GM12878 (cell line): ENCODE measurements around the gene EXOSC2.
A peak's percentile ranks its signal among the peaks of the same experiment; 100 is the strongest.

Experiments
- EP300 ChIP-seq, 2 experiments: fragments of 150-350 bp in 1 of 2; IDR thresholded peaks; 2 replicates each; pipeline ENCODE4 v1.6.1; 2011 to 2012; ENCODE audit warnings: low read depth in 2 of 2, low read length in 2 of 2, borderline replicate concordance in 1 of 2, improper control_type of control experiment in 1 of 2, inconsistent platforms in 1 of 2; ENCODE audit not compliant: control insufficient read depth in 1 of 2
- ESRRA ChIP-seq: IDR thresholded peaks from 2 replicates; pipeline ENCODE4 v1.6.1; 2012; ENCODE audit warnings: mild to moderate bottlenecking, low read length, improper control_type of control experiment
- NFYB ChIP-seq: IDR thresholded peaks from 2 replicates; pipeline ENCODE4 v1.6.1; 2011; ENCODE audit warnings: low read depth, mild to moderate bottlenecking, low read length, improper control_type of control experiment, moderate library complexity; ENCODE audit not compliant: insufficient read depth
- PML ChIP-seq: IDR thresholded peaks from 2 replicates; pipeline ENCODE4 v1.6.1; 2012; ENCODE audit warnings: low read length, inconsistent platforms
- RAD21 ChIP-seq: IDR thresholded peaks from 2 replicates; pipeline ENCODE4 v1.6.1; 2011; ENCODE audit warnings: mild to moderate bottlenecking, low read depth, low read length, moderate library complexity; ENCODE audit not compliant: insufficient read depth
- SIN3A ChIP-seq: IDR thresholded peaks from 2 replicates; pipeline ENCODE4 v1.6.1; 2012; ENCODE audit warnings: low read depth, low read length, improper control_type of control experiment
- SREBF1 ChIP-seq: IDR thresholded peaks from 2 replicates; pipeline ENCODE4 v1.6.1; 2012; ENCODE audit warnings: mild to moderate bottlenecking, low read length
- TBL1XR1 ChIP-seq: IDR thresholded peaks from 2 replicates; pipeline ENCODE4 v1.6.1; 2012; ENCODE audit warnings: low read depth, low read length, improper control_type of control experiment
- TF ChIP-seq, protein P1 (sequence below): IDR thresholded peaks from 2 replicates; pipeline ENCODE4 v1.6.1; 2012; ENCODE audit warnings: low read depth, low read length, improper control_type of control experiment
- TF ChIP-seq, protein P2 (sequence below), 3 experiments: IDR thresholded peaks in 2 of 3; conservative IDR thresholded peaks in 1 of 3; 2 replicates each; pipeline ENCODE4 v1.5.1; 2011; ENCODE audit warnings: low read depth in 3 of 3, low read length in 3 of 3, mild to moderate bottlenecking in 3 of 3, control low read depth in 2 of 3, moderate library complexity in 2 of 3, inconsistent platforms in 1 of 3, mixed read lengths in 1 of 3; ENCODE audit not compliant: control insufficient read depth in 2 of 3, insufficient read depth in 1 of 3; ENCODE audit errors: extremely low read depth in 1 of 3

DNA sequence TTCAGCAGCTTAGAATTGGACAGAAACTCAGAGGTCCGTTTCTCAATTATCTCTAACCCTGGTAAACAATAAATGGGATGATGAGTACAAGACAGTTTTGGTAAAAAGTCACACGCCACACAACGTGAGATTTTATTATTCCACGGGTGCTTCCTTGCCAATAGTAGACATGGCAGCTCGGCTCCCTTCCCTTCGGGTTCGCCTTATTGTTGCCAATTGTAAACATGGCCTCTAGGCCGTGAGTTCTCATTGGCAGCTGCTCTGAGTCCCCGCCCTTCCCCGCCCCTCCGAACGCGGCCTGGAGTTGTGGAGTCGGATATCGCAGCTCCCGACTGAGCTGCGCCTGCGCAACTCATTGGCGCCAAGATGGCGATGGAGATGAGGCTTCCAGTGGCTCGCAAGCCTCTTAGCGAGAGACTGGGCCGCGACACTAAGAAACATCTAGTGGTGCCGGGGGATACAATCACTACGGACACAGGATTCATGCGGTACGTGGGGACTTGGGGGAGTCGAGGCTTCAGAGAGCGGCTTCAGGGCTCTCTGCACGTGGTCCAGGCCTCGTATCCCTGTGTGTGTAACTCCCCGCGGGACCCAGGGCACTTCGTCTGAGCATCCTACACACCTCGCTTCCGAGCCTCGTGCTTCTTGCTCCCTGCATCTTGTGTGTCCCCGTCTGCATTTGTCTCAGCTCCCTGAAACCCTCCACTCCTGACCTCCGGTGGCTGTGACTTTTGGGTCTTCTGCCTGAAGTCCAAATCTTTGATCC is at the start of gene EXOSC2:
- no peak for TF ChIP-seq EP300 (IDR thresholded peaks at IDR 0.05; ENCODE audit: borderline replicate concordance in 1 of 2, control insufficient read depth in 1 of 2, low read depth in 2 of 2, low read length in 2 of 2)
- TF ChIP-seq RAD21: no peak
- TF ChIP-seq, protein P1, sequence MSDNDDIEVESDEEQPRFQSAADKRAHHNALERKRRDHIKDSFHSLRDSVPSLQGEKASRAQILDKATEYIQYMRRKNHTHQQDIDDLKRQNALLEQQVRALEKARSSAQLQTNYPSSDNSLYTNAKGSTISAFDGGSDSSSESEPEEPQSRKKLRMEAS: peak; percentile 69
- no peak for TF ChIP-seq SIN3A
- no peak for TF ChIP-seq PML
- peak; percentile 88 for TF ChIP-seq NFYB
- TF ChIP-seq, protein P2, sequence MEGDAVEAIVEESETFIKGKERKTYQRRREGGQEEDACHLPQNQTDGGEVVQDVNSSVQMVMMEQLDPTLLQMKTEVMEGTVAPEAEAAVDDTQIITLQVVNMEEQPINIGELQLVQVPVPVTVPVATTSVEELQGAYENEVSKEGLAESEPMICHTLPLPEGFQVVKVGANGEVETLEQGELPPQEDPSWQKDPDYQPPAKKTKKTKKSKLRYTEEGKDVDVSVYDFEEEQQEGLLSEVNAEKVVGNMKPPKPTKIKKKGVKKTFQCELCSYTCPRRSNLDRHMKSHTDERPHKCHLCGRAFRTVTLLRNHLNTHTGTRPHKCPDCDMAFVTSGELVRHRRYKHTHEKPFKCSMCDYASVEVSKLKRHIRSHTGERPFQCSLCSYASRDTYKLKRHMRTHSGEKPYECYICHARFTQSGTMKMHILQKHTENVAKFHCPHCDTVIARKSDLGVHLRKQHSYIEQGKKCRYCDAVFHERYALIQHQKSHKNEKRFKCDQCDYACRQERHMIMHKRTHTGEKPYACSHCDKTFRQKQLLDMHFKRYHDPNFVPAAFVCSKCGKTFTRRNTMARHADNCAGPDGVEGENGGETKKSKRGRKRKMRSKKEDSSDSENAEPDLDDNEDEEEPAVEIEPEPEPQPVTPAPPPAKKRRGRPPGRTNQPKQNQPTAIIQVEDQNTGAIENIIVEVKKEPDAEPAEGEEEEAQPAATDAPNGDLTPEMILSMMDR (IDR thresholded peaks at IDR 0.05 in 2 of 3, conservative IDR thresholded peaks at IDR 0.05 in 1 of 3; ENCODE audit: control insufficient read depth in 2 of 3, extremely low read depth in 1 of 3, insufficient read depth in 1 of 3, low read depth in 3 of 3, low read length in 3 of 3): no peak
- no peak for TF ChIP-seq TBL1XR1
- TF ChIP-seq SREBF1: no peak
- no peak for TF ChIP-seq ESRRA
